ENCODE data around the gene CRYGC. TPM values are rescaled to one million over a fixed set of nuclear protein-coding genes. Genes with fewer than 3 reads are reported as not detected.

Gene CRYGC
- total and polyA plus RNA-seq, 7 donors, result not detected

DNA sequence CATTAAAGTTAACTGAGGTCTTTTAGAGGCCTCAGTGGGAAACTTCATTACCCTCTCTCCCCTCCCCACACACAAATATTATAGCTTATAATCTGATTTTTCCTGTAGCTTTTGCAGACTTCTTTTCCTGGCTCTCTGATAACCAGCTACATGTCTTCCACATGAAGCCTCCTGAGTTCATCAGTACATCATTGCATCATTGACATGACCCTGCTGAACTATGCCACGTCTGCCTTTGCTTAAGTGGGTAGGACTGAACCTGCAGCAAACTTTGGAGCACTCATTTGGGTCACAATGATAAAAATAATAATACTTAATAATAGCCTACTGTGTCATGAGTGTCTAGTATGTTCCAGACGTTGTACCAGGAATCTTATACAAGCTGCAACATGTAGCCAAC, 26.8 kb upstream of the CRYGC start:
- intact Hi-C loops (cut with DNase I), result no loop called here
- no peaks in the 10 kb centered on the region for H3K27me3 ChIP-seq (ENCODE audit: insufficient read depth in 3 of 3, low read length in 2 of 3)
- no peak for DNase-seq
- TF ChIP-seq, protein P1, sequence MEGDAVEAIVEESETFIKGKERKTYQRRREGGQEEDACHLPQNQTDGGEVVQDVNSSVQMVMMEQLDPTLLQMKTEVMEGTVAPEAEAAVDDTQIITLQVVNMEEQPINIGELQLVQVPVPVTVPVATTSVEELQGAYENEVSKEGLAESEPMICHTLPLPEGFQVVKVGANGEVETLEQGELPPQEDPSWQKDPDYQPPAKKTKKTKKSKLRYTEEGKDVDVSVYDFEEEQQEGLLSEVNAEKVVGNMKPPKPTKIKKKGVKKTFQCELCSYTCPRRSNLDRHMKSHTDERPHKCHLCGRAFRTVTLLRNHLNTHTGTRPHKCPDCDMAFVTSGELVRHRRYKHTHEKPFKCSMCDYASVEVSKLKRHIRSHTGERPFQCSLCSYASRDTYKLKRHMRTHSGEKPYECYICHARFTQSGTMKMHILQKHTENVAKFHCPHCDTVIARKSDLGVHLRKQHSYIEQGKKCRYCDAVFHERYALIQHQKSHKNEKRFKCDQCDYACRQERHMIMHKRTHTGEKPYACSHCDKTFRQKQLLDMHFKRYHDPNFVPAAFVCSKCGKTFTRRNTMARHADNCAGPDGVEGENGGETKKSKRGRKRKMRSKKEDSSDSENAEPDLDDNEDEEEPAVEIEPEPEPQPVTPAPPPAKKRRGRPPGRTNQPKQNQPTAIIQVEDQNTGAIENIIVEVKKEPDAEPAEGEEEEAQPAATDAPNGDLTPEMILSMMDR (IDR thresholded peaks at IDR 0.05), result no peak
- WGBS, 3 donors, result 64 to 75% (median 70%) methylated on average over 2 of the region's 2 CpGs
- no peak for ATAC-seq
- no peak overlapping the region for H3K4me3 ChIP-seq
- no peaks in the 10 kb centered on the region for H3K4me1 ChIP-seq
- H3K27ac ChIP-seq, result no peak overlapping the region
- H3K36me3 ChIP-seq (ENCODE audit: insufficient read depth in 1 of 2, low read depth in 1 of 2), result no peaks in the 10 kb centered on the region
- H3K9me3 ChIP-seq, result no peaks in the 10 kb centered on the region

DNA sequence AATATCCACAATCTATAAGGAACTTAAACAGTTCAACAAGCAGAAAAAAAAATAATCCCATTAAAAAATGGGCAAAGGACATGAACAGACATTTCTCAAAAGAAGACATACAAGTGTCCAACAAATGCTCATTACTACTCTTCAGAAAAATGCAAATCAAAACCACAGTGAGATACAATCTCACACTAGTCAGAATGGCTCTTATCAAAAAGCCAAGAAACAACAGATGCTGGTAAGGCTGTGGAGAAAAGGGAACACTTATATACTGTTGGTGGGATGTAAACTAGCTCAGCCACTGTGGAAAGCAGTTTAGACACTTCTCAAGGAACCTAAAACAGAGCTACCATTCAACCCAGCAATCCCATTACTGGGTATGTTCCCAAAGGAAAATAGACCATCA, 23.5 kb upstream of the CRYGC start:
- H3K27me3 ChIP-seq (ENCODE audit: insufficient read depth in 3 of 3, low read length in 2 of 3), result no peaks in the 10 kb centered on the region
- no peak overlapping the region for H3K27ac ChIP-seq
- no peaks in the 10 kb centered on the region for H3K9me3 ChIP-seq
- no peak for DNase-seq
- ATAC-seq, result no peak
- no peaks in the 10 kb centered on the region for H3K36me3 ChIP-seq (ENCODE audit: insufficient read depth in 1 of 2, low read depth in 1 of 2)
- H3K4me1 ChIP-seq, result no peaks in the 10 kb centered on the region
- no peak overlapping the region for H3K4me3 ChIP-seq
- TF ChIP-seq, protein P1 (IDR thresholded peaks at IDR 0.05), result no peak
- intact Hi-C loops (cut with DNase I), result no loop called here

DNA sequence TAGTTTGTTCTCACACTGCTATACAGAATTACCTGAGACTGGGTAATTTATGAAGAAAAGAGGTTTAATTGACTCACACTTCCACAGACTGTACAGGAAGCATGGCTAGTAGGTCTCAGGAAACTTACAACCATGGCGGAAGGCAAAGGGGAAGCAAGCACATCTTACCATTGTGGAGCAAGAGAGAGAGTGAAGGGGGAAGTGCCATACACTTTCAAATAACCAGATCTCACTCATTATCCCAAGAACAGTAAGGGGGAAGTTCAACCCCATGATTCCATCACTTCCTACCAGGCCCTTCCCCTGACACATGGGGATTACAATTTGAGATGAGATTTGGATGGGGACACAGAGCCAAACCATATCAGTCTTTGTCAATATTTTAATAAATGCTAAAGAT, 21.3 kb upstream of the CRYGC start:
- Histone ChIP-seq H3K4me1 (no peaks in the 10 kb centered on the region), H3K4me3 (no peak overlapping the region), H3K9me3 (no peaks in the 10 kb centered on the region), H3K36me3 (ENCODE audit: insufficient read depth in 1 of 2, low read depth in 1 of 2) (no peaks in the 10 kb centered on the region), H3K27me3 (ENCODE audit: insufficient read depth in 3 of 3, low read length in 2 of 3) (no peaks in the 10 kb centered on the region), H3K27ac (no peak overlapping the region)
- 82 to 100% (median 93%) methylated on average over 1 of the region's 1 CpG for WGBS, 3 donors
- intact Hi-C loops (cut with DNase I), result no loop called here
- no peak for ATAC-seq
- no peak for DNase-seq
- TF ChIP-seq, protein P1 (IDR thresholded peaks at IDR 0.05), result no peak

GRCh38 chr2:208150094-208150493, 20.5 kb upstream of the CRYGC start:
- Histone ChIP-seq H3K27me3 (ENCODE audit: insufficient read depth in 3 of 3, low read length in 2 of 3) (no peaks in the 10 kb centered on the region), H3K36me3 (ENCODE audit: insufficient read depth in 1 of 2, low read depth in 1 of 2) (no peaks in the 10 kb centered on the region), H3K4me3 (no peak overlapping the region), H3K27ac (no peak overlapping the region), H3K4me1 (no peaks in the 10 kb centered on the region), H3K9me3 (no peaks in the 10 kb centered on the region)
- DNase-seq (no peak), ATAC-seq (no peak)
- TF ChIP-seq, protein P1 (IDR thresholded peaks at IDR 0.05), result no peak
- intact Hi-C loops (cut with DNase I), result no loop called here

- ATAC-seq, result no peak
- no peak overlapping the region for H3K27ac ChIP-seq
- no peaks in the 10 kb centered on the region for H3K4me1 ChIP-seq
- TF ChIP-seq, protein P1 (IDR thresholded peaks at IDR 0.05), result no peak
- H3K36me3 ChIP-seq (ENCODE audit: insufficient read depth in 1 of 2, low read depth in 1 of 2), result no peaks in the 10 kb centered on the region
- WGBS, 3 donors, result 60 to 73% (median 64%) methylated on average over 2 of the region's 2 CpGs
- intact Hi-C loops (cut with DNase I), result no loop called here
- no peaks in the 10 kb centered on the region for H3K27me3 ChIP-seq (ENCODE audit: insufficient read depth in 3 of 3, low read length in 2 of 3)
- H3K9me3 ChIP-seq, result no peaks in the 10 kb centered on the region
- DNase-seq, result no peak
- H3K4me3 ChIP-seq, result no peak overlapping the region
Observed at GRCh38 chr2:208148803-208149202, 19.2 kb upstream of the CRYGC start.

All from psoas muscle (tissue), 8 donors.